Upper lobe of left lung (tissue), 4 donors: ENCODE data around the gene ANKRD36B.
"Not testable (repeated sequence)": the region's sequence is repeated elsewhere in the genome, so short reads cannot be mapped to it uniquely, and the experiment has no call there.

Source experiments
- EP300 ChIP-seq, 4 donors: sonication (generic); formaldehyde crosslinking; IDR thresholded peaks; one replicate each; pipeline ENCODE4 v1.5.1; 2017; ENCODE audit warnings: antibody characterized with exemption in 4 of 4, control low read depth in 2 of 4
- TF ChIP-seq, protein P1 (sequence below), 6 experiments: fragments of 450-650 bp in 4 of 6; fragments of 200-600 bp in 2 of 6; sonication (generic) in 2 of 6; IDR thresholded peaks; one replicate each; pipeline ENCODE4 v1.5.1; 2016 to 2019; ENCODE audit warnings: antibody characterized with exemption in 6 of 6

DNA sequence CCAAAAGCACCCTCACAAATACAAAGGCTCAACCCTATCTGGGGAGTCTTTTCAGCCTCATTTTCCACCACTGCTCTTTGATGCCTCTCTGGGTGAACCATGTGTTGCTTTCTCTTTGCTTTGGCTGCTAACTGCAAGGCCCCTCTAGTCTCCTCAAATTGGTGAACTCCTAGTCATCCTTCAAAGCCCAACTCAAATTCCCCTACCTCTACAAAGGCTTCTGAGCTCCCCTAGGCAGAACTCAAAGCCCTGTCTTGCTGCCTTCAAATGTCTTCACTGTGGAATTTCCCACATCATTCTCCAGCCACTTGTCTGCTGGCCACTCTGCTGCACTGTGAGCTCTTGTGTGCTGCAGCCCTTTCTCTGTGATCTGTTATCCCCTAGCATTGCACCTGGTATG lies 33.3 kb upstream of the ANKRD36B start:
- TF ChIP-seq, protein P1, sequence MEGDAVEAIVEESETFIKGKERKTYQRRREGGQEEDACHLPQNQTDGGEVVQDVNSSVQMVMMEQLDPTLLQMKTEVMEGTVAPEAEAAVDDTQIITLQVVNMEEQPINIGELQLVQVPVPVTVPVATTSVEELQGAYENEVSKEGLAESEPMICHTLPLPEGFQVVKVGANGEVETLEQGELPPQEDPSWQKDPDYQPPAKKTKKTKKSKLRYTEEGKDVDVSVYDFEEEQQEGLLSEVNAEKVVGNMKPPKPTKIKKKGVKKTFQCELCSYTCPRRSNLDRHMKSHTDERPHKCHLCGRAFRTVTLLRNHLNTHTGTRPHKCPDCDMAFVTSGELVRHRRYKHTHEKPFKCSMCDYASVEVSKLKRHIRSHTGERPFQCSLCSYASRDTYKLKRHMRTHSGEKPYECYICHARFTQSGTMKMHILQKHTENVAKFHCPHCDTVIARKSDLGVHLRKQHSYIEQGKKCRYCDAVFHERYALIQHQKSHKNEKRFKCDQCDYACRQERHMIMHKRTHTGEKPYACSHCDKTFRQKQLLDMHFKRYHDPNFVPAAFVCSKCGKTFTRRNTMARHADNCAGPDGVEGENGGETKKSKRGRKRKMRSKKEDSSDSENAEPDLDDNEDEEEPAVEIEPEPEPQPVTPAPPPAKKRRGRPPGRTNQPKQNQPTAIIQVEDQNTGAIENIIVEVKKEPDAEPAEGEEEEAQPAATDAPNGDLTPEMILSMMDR (IDR thresholded peaks at IDR 0.05) = not testable (repeated sequence)
- not testable (repeated sequence) for TF ChIP-seq EP300 (IDR thresholded peaks at IDR 0.05)
